ENCODE data around the gene KRTAP10-1. TPM values are rescaled to one million over a fixed set of nuclear protein-coding genes. Genes with fewer than 3 reads are reported as not detected.

KRTAP10-1 gene
- total RNA-seq, 1 donor from 2014 or later: not detected

DNA sequence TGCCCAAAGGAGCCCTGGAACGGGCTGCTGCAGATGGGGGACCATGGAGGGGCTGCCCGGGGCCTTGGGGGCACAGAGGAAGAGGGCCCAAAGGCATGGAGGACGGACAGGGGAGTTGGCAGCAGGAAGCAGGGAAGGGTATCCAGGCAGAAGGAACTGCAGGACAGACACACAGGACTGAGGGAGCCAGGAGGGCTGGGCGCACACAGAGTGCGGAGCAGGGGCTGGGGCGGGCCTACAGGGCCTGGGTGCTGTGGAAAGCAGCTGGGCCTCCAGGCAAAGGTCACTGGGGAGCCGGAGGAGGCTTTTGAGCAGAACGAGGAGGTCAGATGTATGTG, 28.1 kb downstream of the KRTAP10-1 start:
- no peaks in the 10 kb centered on the region for H3K9me3 ChIP-seq (replicated peaks)
- TF ChIP-seq CTCF (IDR thresholded peaks at IDR 0.05; ENCODE audit: borderline replicate concordance): no peak
- H3K27ac ChIP-seq (replicated peaks): no peak overlapping the region
- DNase-seq: no peak
- no peaks in the 10 kb centered on the region for H3K36me3 ChIP-seq
- H3K4me1 ChIP-seq: peaks cover 11% of the 10 kb centered on the region
- intact Hi-C loops (cut with micrococcal nuclease): no loop called here
- peaks cover 45% of the 10 kb centered on the region for H3K27me3 ChIP-seq (ENCODE audit: low read depth)
- no peak overlapping the region for H3K4me3 ChIP-seq

DNA sequence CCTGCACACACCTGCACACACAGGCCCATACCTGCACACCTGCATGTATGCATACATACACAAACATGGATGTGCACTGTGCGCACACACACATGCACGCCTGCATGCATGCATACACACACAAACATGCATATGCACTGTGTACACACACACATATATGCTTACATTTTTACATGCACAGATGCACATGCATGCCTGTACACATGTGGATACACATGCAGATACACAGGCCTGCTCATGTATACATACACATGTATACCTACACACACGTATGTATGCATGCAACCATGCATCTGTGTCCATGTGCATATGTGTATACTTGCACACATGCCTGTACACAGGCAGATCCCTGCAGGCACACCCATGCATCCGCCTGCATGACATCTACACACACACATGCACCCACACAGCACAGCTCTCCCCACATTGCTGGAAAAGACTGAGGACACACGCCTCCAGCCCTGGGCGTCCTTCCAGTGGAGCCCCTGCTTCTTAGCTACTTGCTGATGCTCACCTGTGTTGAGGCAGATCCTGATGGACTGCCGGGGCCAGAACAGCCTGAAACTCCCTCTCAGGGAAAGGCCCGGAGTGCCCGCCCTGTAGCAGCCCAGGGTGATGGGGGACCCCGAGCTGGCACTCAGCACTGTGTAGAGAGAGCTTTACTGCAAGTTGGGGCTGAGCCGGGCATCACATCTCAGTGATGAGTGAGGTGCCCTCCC, 28.6 kb downstream of the KRTAP10-1 start:
- H3K27ac ChIP-seq (replicated peaks): no peak overlapping the region
- intact Hi-C loops (cut with micrococcal nuclease): no loop called here
- H3K4me1 ChIP-seq: peaks cover 11% of the 10 kb centered on the region
- no peaks in the 10 kb centered on the region for H3K36me3 ChIP-seq
- TF ChIP-seq CTCF (IDR thresholded peaks at IDR 0.05; ENCODE audit: borderline replicate concordance): no peak
- no peak overlapping the region for H3K4me3 ChIP-seq
- no peaks in the 10 kb centered on the region for H3K9me3 ChIP-seq (replicated peaks)
- DNase-seq: no peak
- H3K27me3 ChIP-seq (ENCODE audit: low read depth): peaks cover 51% of the 10 kb centered on the region

DNA sequence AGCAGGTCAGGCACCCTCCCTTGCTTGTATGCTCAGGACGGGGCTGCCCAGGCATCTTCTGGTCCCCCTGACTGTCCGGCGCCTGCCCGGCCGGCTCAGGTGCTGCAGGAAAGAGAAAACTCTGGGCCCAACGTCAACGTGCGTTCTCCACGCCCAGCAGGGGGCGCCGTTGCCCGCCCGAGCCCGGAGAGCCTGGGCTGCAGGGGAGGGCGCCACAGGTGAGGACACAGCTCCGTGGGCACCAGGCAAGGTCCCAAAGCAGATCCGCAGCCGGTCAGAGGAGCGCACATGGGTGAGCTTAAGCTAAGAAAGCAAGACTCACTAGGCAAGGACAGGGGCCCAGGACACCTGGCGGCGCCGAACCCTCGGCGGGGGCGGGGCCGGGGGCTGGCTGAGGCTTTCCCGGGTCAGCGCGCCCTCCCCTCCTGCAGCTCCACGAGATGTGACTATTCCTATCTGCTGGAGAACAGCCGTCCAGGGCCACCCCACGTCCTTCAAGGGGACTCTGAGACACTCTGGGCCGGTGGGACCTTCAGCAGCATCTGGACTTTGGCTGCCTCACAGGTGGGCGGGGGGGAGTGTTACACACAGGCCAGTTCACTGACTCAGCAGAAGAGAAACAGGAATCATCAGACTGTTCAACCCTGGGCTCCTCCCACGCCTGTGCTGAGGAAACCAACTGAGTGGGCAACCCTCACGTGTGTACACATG, 29.3 kb downstream of the KRTAP10-1 start:
- Histone ChIP-seq H3K27me3 (ENCODE audit: low read depth) (peaks cover 54% of the 10 kb centered on the region), H3K9me3 (replicated peaks) (no peaks in the 10 kb centered on the region), H3K4me1 (peaks cover 11% of the 10 kb centered on the region), H3K27ac (replicated peaks) (no peak overlapping the region), H3K4me3 (no peak overlapping the region), H3K36me3 (no peaks in the 10 kb centered on the region)
- DNase-seq: peak; percentile 44
- intact Hi-C loops (cut with micrococcal nuclease): no loop called here
- TF ChIP-seq CTCF (IDR thresholded peaks at IDR 0.05; ENCODE audit: borderline replicate concordance): peak; percentile 76

GRCh38 chr21:44510109-44510507, 29.9 kb downstream of the KRTAP10-1 start:
- no peaks in the 10 kb centered on the region for H3K36me3 ChIP-seq
- H3K27ac ChIP-seq (replicated peaks): no peak overlapping the region
- no peak overlapping the region for H3K4me3 ChIP-seq
- H3K4me1 ChIP-seq: peaks cover 11% of the 10 kb centered on the region
- DNase-seq: no peak
- H3K9me3 ChIP-seq (replicated peaks): no peaks in the 10 kb centered on the region
- TF ChIP-seq CTCF (IDR thresholded peaks at IDR 0.05; ENCODE audit: borderline replicate concordance): no peak
- peaks cover 54% of the 10 kb centered on the region for H3K27me3 ChIP-seq (ENCODE audit: low read depth)
- intact Hi-C loops (cut with micrococcal nuclease): no loop called here

- intact Hi-C loops (cut with micrococcal nuclease): no loop called here
- no peaks in the 10 kb centered on the region for H3K9me3 ChIP-seq (replicated peaks)
- TF ChIP-seq CTCF (IDR thresholded peaks at IDR 0.05; ENCODE audit: borderline replicate concordance): peak; percentile 64
- H3K27ac ChIP-seq (replicated peaks): no peak overlapping the region
- peaks cover 11% of the 10 kb centered on the region for H3K4me1 ChIP-seq
- DNase-seq: peak; percentile 82
- peaks cover 54% of the 10 kb centered on the region for H3K27me3 ChIP-seq (ENCODE audit: low read depth)
- H3K4me3 ChIP-seq: no peak overlapping the region
- no peaks in the 10 kb centered on the region for H3K36me3 ChIP-seq
These were observed 30.5 kb downstream of the KRTAP10-1 start for GRCh38 chr21:44509539-44509938.
